GM12865 (cell line): ENCODE results near the gene ATXN7L1.

Experiments
- DNase-seq: peaks from one replicate; pipeline ENCODE4 v3.0.0; 2010; ENCODE audit warnings: low read depth
- H3K4me3 ChIP-seq: 2 replicates; pipeline ENCODE4 v1.5.1; 2011; ENCODE audit warnings: mild to moderate bottlenecking, low read depth, low read length, control low read depth
- TF ChIP-seq, protein P1 (sequence below): IDR thresholded peaks from 2 replicates; pipeline ENCODE4 v1.5.1; 2011; ENCODE audit warnings: low read length, control low read depth, low read depth, inconsistent platforms; ENCODE audit not compliant: insufficient read depth; ENCODE audit errors: missing control alignments

The ATXN7L1 gene

DNA sequence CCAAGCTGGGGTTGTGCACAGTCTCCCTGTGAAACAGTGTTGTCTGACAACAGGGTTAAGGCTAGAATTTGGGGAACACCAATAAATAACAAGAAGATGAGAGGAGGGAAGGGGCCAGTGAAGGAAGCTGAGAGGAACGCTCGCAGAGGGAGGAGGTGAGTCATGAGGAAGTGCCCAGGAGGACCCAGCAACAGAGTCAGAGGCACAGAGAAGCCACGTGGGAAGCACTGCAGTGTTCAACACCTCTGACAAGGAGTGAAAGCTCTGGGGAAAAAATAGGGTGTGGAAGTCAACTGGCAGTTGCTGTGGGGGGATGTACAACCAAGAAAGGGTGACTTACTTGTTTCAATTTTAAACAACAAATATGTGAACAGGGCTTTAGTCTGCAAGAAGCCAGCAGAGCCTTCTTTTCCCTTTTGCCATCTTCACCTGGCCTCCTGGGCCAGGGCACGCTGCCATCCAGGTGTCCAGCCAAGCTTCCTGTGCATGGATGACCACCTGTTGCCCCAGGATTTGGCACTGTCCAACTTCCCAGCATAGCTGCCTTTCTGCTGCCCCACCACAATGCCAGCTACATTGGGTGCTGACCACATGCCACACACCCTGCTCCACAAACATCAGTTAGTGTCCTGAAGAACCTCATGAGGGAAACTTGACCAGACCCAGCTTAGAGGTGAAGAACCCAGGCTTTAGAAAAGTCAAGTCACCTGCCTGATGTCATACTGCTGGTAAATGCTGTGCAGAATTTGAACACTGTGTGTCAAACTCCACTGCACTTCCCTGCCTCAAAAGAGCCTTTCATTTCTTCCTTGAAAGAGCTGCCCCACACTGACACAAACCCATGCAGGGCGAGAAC, 69.6 kb downstream of the ATXN7L1 start:
- peak; percentile 84 for DNase-seq
- H3K4me3 ChIP-seq, result no peak overlapping the region
- TF ChIP-seq, protein P1, sequence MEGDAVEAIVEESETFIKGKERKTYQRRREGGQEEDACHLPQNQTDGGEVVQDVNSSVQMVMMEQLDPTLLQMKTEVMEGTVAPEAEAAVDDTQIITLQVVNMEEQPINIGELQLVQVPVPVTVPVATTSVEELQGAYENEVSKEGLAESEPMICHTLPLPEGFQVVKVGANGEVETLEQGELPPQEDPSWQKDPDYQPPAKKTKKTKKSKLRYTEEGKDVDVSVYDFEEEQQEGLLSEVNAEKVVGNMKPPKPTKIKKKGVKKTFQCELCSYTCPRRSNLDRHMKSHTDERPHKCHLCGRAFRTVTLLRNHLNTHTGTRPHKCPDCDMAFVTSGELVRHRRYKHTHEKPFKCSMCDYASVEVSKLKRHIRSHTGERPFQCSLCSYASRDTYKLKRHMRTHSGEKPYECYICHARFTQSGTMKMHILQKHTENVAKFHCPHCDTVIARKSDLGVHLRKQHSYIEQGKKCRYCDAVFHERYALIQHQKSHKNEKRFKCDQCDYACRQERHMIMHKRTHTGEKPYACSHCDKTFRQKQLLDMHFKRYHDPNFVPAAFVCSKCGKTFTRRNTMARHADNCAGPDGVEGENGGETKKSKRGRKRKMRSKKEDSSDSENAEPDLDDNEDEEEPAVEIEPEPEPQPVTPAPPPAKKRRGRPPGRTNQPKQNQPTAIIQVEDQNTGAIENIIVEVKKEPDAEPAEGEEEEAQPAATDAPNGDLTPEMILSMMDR, result no peak

DNA sequence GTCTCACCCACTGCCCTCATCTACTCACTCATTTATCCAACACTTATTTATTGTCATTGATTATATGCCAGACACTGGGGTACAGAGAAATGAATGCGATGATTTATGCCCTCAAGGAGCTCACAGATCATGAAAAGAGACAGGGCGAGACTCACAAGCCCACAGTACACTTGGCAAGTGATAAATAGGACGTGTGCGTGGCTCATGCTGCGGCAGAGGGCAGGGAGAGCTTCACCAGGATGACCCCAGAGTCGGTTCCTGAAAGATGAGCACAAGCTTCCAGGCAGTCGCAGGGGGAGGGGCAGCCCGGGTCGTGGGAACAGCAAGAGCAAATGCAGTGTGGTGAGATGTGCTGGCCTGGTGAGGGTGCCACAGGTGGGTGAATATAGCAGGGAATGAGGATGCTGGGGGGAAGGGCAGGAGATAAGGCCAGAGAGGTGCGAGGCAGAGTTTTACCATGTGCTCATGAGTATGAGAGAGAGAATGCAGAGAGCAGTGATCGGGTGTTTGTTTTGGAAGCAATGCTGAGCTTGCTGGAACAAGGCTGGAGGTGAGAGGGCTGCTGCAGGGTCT, 70.9 kb downstream of the ATXN7L1 start:
- no peak for DNase-seq
- TF ChIP-seq, protein P1, result no peak
- H3K4me3 ChIP-seq, result no peak overlapping the region

DNA sequence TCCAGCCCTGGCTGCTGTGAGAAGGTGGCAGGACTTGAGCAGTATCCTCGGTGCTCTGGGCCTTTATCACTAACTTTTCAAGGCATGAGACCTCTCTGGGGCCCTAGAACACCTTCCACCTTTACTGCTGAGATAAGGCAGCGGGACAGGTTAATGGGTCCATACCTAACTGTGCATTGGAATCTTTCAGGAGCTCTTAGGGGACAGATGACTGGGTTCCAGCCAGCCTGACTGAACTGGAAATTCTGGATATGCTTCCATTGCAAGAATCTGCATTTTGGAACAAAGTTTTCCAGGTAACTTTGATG, 73.0 kb downstream of the ATXN7L1 start:
- TF ChIP-seq, protein P1, result no peak
- no peak overlapping the region for H3K4me3 ChIP-seq
- no peak for DNase-seq

DNA sequence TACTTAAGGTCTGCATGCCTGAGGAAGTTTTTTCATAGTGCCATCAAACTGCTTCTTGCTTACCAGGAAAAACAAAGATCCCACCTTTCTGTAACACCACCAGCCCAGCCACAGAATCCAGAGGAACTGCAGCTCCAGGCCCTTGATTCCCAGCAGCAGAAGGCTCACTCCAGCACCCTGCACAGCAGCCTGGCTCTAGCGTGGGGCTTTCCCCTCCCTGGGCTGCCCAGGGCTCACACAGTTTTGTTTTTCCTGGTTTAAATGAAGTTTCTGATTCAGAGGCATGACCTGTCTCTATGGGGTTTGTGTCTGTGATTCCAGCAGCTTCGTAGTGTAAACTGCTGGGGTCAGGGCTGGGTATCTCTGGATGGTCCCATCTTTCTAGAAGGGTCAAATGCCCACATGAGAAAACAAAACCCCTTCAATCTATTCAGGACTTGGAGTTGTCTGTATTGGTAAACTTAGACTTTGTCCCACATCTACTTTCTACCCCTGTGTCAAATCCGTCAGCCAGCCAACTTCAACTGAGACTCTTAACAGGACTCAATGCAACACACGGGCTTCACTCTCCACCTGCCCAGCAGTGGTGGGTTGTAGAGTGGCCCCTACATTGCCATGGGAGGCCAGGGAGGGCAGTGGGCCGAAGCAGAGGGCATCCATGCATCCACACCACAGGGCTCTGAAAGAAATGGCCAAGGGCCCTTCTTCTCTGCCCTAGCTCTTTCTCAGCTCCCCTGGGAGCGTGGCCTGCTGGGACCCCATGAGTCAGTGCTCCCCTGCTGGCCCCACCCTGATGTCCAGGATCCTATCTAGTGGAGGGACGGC, 73.6 kb downstream of the ATXN7L1 start:
- TF ChIP-seq, protein P1, result no peak
- H3K4me3 ChIP-seq, result no peak overlapping the region

DNA sequence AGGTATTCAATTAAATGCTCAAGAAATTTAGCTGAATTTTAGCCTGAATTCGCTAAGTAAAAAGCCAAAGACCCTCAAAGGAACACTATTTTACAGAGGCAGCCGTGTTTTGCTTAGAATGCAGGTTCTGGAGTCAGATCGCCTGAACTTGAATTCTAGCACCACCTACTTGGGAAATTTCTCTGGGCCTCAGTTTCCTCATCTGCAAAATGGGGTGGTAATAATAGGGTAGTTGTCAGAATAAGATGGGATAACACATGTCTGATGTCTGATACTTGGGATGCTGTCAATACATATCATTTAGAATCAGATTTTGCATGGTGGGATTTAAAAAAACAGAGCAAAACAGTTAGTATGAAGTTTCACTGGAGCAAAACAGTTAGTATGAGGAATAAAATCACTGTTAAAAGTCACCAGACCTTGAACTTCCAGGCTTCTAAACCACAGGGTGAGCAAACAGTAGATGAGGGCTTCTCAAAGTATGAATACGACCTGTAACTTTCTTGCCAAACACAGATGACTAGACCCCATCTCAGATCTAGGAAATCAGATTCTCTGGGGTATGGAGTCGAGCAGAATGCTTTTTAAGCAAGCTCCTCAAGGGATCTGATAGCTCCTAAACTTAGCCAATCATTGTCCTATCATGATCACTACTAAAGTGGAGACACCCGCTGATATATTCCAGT, 75.4 kb downstream of the ATXN7L1 start:
- peak; percentile 18 for DNase-seq
- H3K4me3 ChIP-seq, result no peak overlapping the region
- TF ChIP-seq, protein P1, result no peak

More for the DNA sequence above, 73.6 kb downstream of the ATXN7L1 start:
- no peak for DNase-seq

DNA sequence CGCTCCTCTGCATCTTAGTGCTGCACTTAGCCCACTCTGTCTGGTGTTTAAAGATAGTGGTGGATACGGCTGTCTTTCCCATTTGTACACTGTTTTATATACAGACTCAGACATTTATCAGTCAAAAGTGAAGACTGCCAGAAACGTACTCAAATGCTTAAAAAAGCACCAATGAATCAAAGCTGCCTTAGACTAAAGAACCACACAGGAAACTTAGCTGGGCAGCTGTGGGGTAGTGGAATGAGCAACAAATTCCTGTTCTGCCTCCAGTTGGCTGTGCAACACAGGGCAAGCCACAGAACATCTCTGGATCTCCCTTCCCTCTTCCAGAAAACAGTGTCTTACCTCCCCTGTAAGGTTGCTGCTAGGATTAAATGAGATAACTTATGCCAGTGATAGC, 76.0 kb downstream of the ATXN7L1 start:
- TF ChIP-seq, protein P1, result no peak
- peak; percentile 57 for DNase-seq
- no peak overlapping the region for H3K4me3 ChIP-seq
